ENCODE measurements around the gene SLC39A7.

Gene SLC39A7

GRCh38 chr6:33169291-33170175, 31.1 kb upstream of the SLC39A7 start:
- no peak for DNase-seq

DNA sequence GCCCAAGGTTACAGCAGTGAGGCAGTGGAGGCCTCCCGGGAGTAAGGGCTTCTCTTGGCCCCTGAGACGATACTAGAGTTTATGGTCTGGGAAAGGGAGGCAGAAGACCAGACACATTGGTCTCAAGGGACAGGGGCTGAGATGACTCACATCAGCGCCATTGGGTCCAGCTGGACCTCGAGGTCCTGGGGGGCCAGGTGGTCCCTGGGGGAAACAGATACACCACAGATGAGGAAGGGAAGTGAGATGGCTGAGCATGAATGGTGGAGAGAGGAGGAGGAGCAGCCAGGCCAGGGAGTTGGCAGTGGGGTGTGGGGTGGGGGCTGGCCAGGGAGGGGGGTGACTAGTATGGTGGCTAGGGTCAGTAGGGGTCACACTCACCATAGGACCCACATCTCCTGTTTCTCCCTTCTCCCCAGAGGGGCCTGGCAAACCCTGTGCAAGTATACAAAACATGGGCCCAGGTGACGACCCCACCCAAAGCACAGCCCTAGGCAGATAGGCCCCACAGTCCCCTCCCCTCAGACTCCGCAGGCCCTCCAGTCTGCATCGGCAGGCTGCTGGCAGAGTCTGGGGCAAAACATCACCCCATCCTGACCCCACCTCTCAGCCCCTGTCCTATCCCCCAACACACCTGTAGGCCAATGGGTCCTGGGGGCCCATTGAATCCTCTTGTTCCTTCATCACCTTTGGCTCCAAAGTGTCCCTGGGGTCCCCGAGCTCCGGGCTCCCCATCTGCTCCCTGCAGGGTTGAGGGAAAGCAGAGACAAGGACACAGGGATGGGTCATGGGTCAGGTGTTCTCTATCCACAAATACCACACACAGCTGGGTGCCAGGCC, 30.3 kb upstream of the SLC39A7 start:
- no peak for DNase-seq

DNA sequence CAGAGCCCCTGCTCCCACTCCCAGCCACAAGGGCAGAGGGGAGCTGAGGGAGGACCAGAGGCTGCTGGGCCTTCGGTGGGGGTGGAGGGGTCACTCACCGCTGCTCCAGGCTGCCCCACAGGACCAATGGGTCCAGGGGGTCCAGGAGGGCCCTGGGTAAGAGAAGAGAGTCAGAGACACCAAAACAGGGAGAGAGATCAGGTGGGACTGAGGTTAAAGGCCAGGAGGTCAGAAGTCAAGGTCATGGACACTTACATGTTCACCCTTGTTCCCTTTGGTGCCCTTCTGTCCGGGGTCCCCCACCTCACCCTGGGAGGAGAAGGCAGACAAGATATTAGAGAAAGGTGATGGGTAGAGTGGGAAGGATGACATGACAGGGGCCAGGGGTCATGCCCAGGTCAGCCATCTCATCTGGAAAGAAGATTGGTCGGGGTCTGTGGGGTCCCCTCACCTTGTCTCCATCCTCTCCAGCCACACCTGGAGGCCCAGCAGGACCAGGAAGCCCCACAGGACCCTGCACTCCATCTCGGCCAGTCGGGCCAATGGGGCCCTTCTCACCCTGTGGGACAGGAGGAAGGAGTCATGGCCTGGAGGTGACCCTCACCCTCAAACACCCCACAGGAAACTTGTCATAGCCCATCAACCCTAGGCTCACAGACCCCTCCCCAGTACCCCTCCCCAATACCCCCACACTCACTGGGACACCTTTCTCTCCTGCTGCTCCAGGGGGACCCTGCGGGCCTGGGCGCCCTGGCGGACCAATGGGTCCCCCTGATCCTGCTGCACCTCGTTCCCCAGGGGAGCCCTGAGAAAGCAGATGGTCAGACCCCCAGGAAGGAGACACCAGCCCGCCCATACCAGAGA, 29.4 kb upstream of the SLC39A7 start:
- no peak for DNase-seq

- DNase-seq = no peak
Measured at GRCh38 chr6:33171880-33172687, 28.6 kb upstream of the SLC39A7 start.

DNA sequence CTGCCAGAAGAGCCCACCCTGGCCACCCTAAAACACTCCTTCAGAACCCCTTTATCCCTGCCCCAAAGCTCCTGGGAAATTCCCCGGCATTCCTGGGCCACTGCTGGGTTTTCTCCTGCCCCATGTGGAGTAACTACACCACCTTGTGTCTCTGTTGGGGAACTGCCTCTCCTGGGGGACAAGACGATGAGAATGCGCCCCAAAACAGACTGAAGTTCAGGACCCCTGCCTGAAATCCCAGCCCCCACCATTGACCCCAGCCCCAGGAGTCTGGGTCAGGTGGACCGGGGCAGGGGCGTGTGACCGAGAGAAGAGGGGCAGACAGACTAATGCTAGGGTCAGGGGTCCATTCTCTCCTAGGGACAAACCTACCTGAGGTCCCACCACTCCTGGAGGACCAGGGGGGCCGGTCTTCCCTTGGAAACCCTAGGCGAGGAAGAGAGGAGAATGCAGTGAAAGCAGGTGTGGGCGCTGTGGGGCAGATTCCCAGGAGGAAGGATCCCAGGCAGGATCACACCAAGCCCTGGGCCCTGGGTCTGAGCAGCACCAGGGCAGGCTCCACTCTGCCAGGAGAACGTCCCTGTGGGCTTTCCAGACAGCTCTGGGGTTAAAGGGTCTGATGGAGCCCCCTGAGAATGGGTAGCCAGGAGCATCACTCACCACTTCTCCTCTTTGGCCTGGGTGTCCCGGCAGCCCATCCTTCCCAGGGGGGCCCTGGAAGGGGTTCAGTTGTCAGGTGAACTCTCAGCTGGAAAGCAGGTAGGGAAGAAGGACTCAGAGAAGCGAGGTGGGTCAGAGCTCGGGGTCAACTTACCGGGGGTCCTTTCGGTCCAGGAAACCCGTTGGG, 27.8 kb upstream of the SLC39A7 start:
- DNase-seq = no peak

- no peak for DNase-seq
Measured at GRCh38 chr6:33173535-33174180, 27.0 kb upstream of the SLC39A7 start.

DNA sequence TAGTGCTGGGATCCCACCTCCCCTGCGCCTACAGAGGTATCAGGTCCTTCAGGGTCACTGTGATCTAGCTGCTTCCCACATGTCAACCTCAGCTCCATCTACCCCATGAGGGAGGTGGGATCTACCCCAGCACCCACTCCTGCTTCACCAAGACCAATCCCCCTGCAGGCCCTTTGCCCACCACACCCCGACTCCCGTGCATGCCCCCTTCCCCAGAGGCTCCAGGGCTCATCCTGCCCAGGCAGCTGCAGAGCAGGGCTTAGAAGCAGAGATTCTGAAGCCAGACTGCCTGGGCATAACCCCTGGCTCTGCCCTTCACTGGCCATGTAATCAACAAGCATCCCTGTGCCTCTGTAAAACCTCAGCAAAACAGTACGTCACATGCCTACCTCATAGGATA, 25.9 kb upstream of the SLC39A7 start:
- no peak for DNase-seq

DNA sequence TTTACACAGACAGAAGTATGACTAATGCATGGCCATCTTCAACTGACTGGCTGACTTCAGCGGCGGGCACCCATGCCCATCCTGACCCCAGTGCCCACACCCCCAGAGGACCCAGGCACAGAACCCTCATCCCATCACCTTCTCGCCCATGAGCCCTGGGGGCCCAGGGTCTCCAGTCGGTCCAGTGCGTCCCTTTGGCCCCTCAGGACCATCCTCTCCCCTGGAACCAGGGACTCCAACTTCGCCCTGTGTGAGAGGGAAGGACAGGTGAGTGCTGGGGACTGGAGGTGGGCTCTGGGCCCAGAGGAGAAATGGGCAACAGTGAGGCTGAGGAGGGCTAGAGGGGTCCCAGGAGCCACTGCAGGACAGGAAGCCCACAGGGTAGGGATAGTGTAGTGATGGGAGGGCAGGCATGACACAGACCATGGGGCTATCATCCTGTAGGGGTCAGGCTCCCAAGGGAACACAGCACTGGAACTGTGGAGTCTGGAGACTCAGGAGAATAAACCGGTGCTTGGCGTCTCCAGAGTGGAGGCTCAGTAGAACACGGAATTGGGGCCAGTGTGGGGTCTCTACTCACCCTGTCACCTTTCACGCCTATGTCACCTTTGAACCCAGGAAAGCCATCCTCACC, 25.1 kb upstream of the SLC39A7 start:
- DNase-seq = no peak

- no peak for DNase-seq
Measured at GRCh38 chr6:33176906-33177305, 23.8 kb upstream of the SLC39A7 start.

GRCh38 chr6:33177552-33178446, 22.9 kb upstream of the SLC39A7 start:
- DNase-seq = no peak

DNA sequence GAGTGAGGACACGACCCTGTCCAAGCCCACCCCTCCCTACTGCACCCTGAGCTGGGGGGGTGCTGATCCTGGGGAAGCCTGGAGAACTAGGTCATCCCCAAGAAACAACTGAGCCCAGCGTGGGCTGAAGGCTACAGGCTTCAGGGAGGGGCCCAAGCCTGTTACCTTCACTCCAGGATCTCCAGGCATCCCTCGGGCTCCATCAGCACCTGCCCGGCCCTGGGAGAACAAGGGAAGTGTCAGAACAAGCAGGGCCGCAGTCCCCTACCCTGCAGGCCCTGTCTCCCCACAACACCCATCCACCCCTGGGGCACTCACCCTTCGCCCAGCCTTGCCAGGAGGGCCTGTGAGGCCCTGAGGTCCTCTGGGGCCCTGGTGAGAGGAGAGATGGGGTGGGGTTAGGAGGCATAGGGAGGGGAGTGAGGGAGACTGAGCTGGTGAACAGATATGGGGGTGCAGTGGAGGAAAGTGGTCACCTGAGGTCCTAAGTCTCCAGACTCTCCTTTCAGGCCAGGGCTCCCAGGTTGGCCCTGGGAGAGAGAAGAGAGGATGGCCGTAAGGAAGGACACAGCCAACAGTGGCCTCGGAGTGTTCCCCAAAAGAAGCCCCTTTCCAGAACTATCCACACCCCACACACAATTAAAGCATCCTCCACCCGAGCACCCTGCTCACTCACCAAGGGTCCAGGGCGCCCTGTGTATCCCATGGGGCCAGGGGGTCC, 21.8 kb upstream of the SLC39A7 start:
- DNase-seq = no peak

DNA sequence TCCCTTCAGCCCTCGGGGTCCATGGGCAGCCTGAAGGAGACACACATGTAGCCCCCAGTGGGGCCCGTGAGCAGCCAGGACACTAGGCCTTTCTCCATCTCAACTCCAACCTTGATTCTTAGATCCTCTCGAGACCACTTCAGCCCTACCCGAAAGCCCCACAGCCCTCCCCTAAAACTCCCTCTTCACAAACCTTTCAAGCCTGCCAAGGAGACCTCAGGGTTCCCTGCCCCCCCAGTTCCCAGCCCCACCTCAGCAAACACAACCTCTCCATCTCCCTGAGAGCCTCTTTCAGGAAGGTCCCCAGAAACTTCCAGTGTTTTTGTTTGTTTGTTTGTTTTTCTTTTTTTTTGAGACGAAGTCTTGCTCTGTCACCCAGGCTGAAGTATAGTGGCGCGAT, 19.5 kb upstream of the SLC39A7 start:
- DNase-seq = no peak

GRCh38 chr6:33183071-33183683, 17.5 kb upstream of the SLC39A7 start:
- no peak for DNase-seq

- DNase-seq = no peak
Measured at GRCh38 chr6:33185190-33185589, 15.5 kb upstream of the SLC39A7 start.

GRCh38 chr6:33185654-33186187, 14.9 kb upstream of the SLC39A7 start:
- DNase-seq = no peak

GRCh38 chr6:33187809-33188208, 12.9 kb upstream of the SLC39A7 start:
- no peak for DNase-seq
